ENCODE measurements around the gene SLC29A4. TPM values are rescaled to one million over a fixed set of nuclear protein-coding genes. Genes with fewer than 3 reads are reported as not detected.
A peak's percentile ranks its signal among the peaks of the same experiment; 100 is the strongest.
"Not testable (repeated sequence)": the region's sequence is repeated elsewhere in the genome, so short reads cannot be mapped to it uniquely, and the experiment has no call there.

Gene SLC29A4
- total RNA-seq, 1 donor from 2014 or later = 0.73 TPM

DNA sequence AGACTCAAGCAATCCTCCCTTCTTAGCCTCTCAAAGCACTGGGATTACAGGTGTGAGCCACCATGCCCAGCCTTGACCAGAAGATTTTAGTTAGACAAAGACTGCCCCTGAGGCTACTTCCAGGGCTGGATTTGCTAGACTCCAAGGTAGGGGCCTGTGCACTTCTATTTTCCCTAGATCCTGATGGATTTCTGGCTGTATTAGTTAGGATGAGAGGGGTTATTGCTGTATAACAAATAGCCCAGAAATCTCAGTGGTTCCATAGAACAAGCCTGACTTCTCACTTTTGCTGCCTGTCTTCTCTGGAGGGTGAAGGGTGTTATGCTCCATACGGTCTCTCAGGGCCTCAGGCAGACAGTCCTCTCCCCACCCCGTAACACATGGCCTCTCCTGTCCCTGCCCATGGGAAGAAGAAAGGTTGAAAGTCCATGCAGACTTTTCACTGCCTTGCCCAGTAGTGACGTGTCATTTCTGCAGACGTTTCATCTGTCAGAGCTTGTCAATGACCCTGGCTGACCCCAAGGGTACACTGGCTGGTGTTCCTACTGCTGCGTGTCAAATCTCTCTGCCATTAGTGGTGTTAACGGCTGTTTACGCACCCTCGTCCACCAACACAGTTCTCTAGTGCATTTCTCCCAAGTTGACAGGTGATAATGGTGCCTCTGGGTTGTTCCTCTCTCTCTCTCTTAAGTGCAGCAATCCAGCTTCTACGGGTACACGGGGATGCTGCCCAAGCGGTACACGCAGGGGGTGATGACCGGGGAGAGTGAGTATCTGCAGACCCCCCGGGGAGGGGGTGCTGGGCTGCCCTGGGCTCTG, 11.6 kb downstream of the SLC29A4 start:
- intact Hi-C loops (cut with micrococcal nuclease) = no loop called here
- H3K36me3 Mint-ChIP-seq (ENCODE audit: low read depth) = no peaks in the 10 kb centered on the region
- no peak overlapping the region for H3K27ac Mint-ChIP-seq
- H3K4me3 Mint-ChIP-seq (ENCODE audit: low read depth) = no peak overlapping the region
- peaks cover 7% of the 10 kb centered on the region for H3K4me1 Mint-ChIP-seq (ENCODE audit: low read depth)
- H3K9me3 Mint-ChIP-seq = no peaks in the 10 kb centered on the region
- H3K27me3 Mint-ChIP-seq (ENCODE audit: low read depth) = peaks cover 2% of the 10 kb centered on the region
- DNase-seq (ENCODE audit: low spot score) = no peak

DNA sequence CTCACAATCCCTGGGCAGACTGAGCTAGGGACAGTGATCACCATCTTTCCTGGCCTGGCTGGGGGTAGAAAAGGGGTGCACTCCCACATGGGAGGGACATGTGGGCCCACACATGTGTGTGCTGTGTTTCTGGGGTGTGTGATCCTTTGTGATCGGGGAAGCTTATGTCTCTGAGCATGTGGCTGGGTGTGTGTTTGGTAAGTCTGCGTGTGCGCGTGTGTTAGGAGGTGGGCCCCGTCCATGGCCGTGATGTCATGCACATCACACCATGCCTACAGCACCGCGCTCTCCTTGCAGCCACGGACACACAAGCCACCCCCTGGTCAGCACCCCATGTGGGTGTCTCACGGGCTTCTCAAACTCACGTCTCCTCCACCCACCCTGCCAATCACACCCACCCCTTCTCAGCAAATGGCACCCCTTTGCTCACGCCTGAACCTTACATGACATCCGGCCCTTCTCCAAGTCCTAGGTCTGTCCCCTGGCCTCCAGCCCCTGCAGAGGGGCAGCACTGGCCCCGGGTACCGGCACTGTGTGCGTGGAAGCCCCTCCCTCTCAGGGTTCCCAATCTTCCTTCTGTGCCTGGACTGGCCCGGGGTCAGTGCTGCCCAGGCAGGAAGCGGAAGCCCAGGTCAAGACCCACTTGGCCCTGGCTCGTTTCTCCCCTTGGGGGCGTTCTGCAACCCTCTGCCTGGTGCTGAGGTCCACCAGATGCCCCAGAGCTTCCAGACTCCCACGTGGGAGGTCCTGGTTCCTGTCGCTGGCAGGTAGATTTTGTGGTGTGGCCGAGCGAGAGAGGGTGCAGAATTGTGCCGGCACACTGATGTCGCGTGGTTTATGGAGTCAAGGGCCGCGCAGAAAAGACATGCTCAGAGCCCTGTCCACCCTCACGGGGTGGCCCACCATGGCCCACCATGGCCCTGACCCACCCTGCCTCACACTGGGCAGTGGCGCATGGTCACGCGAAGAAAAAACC, 12.6 kb downstream of the SLC29A4 start:
- no peak overlapping the region for H3K27ac Mint-ChIP-seq
- peaks cover 2% of the 10 kb centered on the region for H3K27me3 Mint-ChIP-seq (ENCODE audit: low read depth)
- peaks cover 7% of the 10 kb centered on the region for H3K4me1 Mint-ChIP-seq (ENCODE audit: low read depth)
- no peak overlapping the region for H3K4me3 Mint-ChIP-seq (ENCODE audit: low read depth)
- no peaks in the 10 kb centered on the region for H3K36me3 Mint-ChIP-seq (ENCODE audit: low read depth)
- no peak for DNase-seq (ENCODE audit: low spot score)
- intact Hi-C loops (cut with micrococcal nuclease) = no loop called here
- no peaks in the 10 kb centered on the region for H3K9me3 Mint-ChIP-seq

DNA sequence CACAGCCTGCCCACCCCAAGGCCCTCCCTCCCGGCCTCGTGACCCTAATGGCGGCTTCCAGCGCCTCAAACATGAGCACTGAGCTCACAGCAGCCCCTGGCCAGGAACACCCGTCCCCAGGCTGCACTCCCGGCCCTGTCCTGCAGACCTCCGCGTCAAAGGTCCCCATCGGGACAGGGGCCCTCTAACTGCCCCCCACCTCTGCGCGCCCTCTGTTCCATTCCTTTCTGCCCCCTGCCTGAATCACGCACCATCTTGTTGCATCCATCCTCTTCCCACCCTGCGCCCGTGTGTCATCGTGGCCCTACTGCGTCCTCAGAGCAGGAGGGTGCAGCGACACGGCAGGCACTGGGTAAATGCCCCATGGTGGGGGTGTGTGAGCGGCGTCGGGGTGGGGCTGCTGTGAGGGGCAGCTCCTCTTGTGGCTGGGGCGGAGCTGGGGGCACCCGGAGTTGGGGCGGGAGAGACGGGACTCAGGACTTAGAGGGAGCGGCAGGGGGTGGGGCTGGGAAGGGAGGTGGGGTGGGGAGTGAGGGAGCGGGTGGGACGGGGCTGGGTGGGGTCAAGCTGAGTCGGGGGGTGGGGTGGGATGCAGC, 13.4 kb downstream of the SLC29A4 start:
- Mint-ChIP-seq H3K27me3 (ENCODE audit: low read depth) (peaks cover 2% of the 10 kb centered on the region), H3K9me3 (no peaks in the 10 kb centered on the region), H3K27ac (no peak overlapping the region), H3K36me3 (ENCODE audit: low read depth) (no peaks in the 10 kb centered on the region), H3K4me3 (ENCODE audit: low read depth) (peak overlapping the region; percentile 56), H3K4me1 (ENCODE audit: low read depth) (peaks cover 7% of the 10 kb centered on the region)
- no peak for DNase-seq (ENCODE audit: low spot score)
- intact Hi-C loops (cut with micrococcal nuclease) = no loop called here

DNA sequence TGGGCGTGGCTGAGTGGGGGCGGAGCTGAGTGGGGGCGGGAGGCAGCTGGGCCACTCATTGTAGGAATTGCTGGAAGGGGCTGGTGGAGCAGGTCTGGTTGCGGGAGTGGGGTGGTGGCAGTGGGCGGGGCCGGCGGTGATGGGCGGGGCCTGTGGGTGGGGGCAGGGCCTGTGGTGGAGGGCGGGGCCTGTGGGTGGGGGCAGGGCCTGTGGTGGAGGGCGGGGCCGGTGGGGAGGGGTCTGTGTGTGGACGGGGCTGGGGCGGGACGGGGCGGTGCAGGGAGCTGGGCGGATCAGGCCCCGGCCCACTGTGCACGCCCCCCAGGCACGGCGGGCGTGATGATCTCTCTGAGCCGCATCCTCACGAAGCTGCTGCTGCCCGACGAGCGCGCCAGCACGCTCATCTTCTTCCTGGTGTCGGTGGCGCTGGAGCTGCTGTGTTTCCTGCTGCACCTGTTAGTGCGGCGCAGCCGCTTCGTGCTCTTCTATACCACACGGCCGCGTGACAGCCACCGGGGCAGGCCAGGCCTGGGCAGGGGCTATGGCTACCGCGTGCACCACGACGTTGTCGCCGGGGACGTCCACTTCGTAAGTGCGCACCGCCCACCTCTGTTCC, 14.0 kb downstream of the SLC29A4 start:
- no peaks in the 10 kb centered on the region for H3K9me3 Mint-ChIP-seq
- H3K36me3 Mint-ChIP-seq (ENCODE audit: low read depth) = no peaks in the 10 kb centered on the region
- H3K4me3 Mint-ChIP-seq (ENCODE audit: low read depth) = peak overlapping the region; percentile 77
- H3K27ac Mint-ChIP-seq = no peak overlapping the region
- intact Hi-C loops (cut with micrococcal nuclease) = no loop called here
- H3K4me1 Mint-ChIP-seq (ENCODE audit: low read depth) = peaks cover 7% of the 10 kb centered on the region
- H3K27me3 Mint-ChIP-seq (ENCODE audit: low read depth) = peaks cover 2% of the 10 kb centered on the region
- DNase-seq (ENCODE audit: low spot score) = peak; percentile 73

DNA sequence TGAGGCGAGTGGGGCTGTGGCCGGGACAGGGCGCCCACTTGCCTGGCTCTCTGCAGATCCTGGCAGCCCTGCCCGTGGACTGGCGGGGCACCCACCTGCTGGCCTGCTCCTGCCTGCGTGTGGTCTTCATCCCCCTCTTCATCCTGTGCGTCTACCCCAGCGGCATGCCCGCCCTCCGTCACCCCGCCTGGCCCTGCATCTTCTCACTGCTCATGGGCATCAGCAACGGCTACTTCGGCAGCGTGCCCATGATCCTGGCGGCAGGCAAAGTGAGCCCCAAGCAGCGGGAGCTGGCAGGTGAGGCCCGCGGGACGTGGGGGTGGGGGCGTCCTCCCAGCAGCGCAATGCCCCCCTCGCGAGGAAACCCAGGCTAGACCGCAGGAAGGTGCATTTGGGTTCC, 17.6 kb downstream of the SLC29A4 start:
- H3K36me3 Mint-ChIP-seq (ENCODE audit: low read depth) = no peaks in the 10 kb centered on the region
- intact Hi-C loops (cut with micrococcal nuclease) = no loop called here
- no peak overlapping the region for H3K27ac Mint-ChIP-seq
- DNase-seq (ENCODE audit: low spot score) = no peak
- peaks cover 7% of the 10 kb centered on the region for H3K4me1 Mint-ChIP-seq (ENCODE audit: low read depth)
- H3K27me3 Mint-ChIP-seq (ENCODE audit: low read depth) = peaks cover 2% of the 10 kb centered on the region
- H3K9me3 Mint-ChIP-seq = no peaks in the 10 kb centered on the region
- H3K4me3 Mint-ChIP-seq (ENCODE audit: low read depth) = no peak overlapping the region

DNA sequence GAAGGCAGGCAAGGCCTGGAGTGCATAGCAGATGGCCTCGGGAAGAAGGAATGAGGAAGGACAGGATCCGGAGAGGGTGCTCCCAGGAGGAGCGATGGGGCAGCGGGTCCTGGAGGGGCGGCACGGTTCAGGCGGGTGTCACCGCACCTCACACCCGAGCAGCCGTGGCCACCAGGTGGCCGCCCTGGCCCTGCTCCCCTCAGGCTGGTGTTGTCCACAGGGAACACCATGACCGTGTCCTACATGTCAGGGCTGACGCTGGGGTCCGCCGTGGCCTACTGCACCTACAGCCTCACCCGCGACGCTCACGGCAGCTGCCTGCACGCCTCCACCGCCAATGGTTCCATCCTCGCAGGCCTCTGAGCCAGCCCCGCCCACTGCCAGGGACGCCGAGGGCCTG, 19.8 kb downstream of the SLC29A4 start:
- peaks cover 3% of the 10 kb centered on the region for H3K36me3 Mint-ChIP-seq (ENCODE audit: low read depth)
- H3K4me3 Mint-ChIP-seq (ENCODE audit: low read depth) = no peak overlapping the region
- no peak for DNase-seq (ENCODE audit: low spot score)
- intact Hi-C loops (cut with micrococcal nuclease) = no loop called here
- H3K27me3 Mint-ChIP-seq (ENCODE audit: low read depth) = no peaks in the 10 kb centered on the region
- no peak overlapping the region for H3K27ac Mint-ChIP-seq
- no peaks in the 10 kb centered on the region for H3K9me3 Mint-ChIP-seq
- no peaks in the 10 kb centered on the region for H3K4me1 Mint-ChIP-seq (ENCODE audit: low read depth)

DNA sequence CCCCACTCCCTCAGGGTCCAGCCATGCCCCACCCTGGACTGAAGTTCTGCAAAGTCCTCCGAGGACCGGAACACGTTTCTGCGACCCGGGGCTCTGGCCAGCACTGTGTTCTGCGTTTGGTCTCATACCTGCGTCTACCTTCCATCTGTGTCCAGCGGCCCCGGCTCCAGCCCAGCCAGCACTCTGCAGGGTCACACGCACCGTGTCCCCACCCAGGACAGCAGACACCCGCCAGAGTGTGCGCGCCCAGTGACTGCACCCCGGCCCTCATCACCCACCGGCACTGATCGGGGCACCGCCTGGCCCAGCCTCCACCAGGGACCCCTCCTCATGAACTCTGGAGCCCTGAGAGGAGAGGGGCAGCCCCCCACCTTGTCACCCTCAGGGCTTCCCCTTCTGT, 20.3 kb downstream of the SLC29A4 start:
- H3K27me3 Mint-ChIP-seq (ENCODE audit: low read depth) = no peaks in the 10 kb centered on the region
- peaks cover 3% of the 10 kb centered on the region for H3K36me3 Mint-ChIP-seq (ENCODE audit: low read depth)
- no peaks in the 10 kb centered on the region for H3K9me3 Mint-ChIP-seq
- no peak overlapping the region for H3K27ac Mint-ChIP-seq
- H3K4me1 Mint-ChIP-seq (ENCODE audit: low read depth) = no peaks in the 10 kb centered on the region
- H3K4me3 Mint-ChIP-seq (ENCODE audit: low read depth) = no peak overlapping the region
- no peak for DNase-seq (ENCODE audit: low spot score)
- intact Hi-C loops (cut with micrococcal nuclease) = no loop called here

DNA sequence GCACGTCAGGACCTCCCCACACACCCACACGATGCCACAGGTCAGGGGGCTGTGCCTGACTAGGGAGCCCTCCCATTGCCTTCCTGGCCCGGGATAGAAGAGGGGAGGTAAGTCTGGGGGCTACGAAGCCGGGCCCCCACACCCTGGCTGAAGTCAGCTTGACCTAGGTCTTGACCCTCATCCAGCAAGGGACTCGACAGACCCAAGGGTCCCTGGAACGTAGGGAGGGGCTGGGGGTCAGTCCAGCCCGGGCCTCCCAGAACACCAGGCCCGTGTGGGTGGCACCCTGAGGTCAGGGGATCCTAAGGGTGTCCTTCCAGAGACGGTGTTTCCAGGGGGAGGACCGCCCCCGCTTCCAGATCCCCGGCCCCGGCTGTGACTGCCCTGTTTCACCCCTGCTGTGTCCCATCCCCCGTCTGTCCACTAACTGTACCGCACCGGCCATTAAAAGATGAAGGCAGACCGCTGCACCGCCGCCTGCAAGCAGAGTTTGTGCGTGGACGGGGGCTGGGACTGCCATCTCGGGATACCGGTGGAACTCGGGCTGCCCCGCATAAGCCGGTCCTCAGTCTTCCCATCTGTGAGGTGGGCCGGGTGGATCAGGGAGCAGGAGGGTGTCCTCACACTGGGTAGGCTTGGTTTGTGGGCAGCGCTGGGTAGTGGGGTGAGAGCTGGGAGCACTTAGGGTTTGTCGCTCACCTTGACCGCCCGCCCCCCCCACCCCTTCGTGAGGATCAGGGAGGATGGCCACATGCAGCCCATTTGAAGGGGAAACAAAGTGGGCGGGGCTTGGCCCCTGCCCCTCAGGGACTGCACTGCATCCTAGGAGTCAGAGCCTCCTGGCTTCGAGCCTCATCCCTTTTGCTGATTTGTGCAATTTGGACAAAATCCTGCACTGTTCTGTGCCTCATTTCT, 21.1 kb downstream of the SLC29A4 start:
- intact Hi-C loops (cut with micrococcal nuclease) = no loop called here
- no peak for DNase-seq (ENCODE audit: low spot score)
- H3K36me3 Mint-ChIP-seq (ENCODE audit: low read depth) = peaks cover 7% of the 10 kb centered on the region
- H3K27ac Mint-ChIP-seq = no peak overlapping the region
- no peaks in the 10 kb centered on the region for H3K27me3 Mint-ChIP-seq (ENCODE audit: low read depth)
- no peaks in the 10 kb centered on the region for H3K9me3 Mint-ChIP-seq
- no peaks in the 10 kb centered on the region for H3K4me1 Mint-ChIP-seq (ENCODE audit: low read depth)
- H3K4me3 Mint-ChIP-seq (ENCODE audit: low read depth) = no peak overlapping the region

DNA sequence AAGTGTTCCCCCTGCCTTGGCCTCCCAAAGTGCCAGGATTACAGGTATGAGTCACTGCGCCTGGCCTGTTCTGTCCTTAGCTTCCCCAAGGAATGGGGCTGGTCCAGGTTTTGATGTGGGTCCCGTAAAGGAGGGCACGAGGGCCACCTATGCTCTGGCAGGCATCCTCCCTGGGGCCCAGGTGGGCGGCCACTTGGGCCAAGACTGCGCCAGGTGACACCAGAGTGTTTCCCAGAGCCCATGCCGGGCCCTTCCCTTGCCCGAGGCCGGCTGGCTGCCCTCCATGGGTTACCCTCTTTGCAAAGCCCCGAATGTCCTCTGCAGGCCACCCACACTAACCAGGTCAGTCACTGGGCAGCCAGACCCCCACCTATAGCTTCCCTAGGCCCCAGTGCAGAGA, 22.3 kb downstream of the SLC29A4 start:
- H3K4me1 Mint-ChIP-seq (ENCODE audit: low read depth); intact Hi-C loops (cut with micrococcal nuclease); H3K27me3 Mint-ChIP-seq (ENCODE audit: low read depth); H3K27ac Mint-ChIP-seq; H3K9me3 Mint-ChIP-seq; H3K36me3 Mint-ChIP-seq (ENCODE audit: low read depth); H3K4me3 Mint-ChIP-seq (ENCODE audit: low read depth); DNase-seq (ENCODE audit: low spot score): not testable (repeated sequence)

DNA sequence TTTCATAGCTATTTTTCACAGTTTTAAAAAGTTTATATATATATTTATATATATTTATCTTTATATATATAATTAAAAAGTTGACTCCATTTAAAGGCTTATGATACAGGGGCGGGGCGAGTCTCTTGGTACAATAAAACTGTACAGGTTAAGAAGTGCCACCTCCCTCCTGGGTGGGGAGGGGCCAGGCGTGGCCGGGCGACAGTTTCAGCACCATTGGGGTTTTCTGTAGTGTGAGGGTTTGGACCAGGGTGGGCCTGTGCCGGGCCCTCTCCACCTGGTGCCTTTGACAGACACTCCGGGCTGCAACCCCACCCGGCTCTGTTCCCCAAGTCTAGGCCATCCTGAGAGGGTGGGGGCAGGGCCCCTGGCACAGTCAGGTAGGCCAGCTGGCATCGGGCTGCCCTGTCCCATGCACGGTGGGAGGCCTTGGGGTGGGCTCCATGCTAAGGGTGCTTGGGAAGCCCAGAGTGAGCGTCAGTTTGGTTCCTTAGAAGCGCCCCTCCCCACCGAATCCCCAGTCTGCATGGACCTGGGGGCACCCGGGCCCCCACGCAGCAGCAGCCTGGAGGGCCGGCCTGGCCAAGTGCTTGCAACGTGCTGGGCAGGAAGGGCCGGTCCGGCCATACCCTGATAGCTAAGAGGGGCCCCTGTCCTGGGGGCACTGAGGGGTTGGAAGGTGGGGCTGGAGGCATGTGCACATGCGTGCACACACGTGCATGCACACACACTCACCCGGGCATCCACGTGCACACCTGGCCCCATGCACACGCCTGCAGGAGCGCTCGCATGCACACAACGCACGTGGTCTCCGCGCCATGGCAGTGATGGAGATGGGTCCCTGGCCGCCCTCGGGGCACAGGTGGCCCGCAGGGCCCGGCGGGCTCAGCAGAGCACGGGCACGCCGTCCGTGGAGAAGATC, 24.7 kb downstream of the SLC29A4 start:
- DNase-seq (ENCODE audit: low spot score); H3K27ac Mint-ChIP-seq; intact Hi-C loops (cut with micrococcal nuclease): not testable (repeated sequence)

DNA sequence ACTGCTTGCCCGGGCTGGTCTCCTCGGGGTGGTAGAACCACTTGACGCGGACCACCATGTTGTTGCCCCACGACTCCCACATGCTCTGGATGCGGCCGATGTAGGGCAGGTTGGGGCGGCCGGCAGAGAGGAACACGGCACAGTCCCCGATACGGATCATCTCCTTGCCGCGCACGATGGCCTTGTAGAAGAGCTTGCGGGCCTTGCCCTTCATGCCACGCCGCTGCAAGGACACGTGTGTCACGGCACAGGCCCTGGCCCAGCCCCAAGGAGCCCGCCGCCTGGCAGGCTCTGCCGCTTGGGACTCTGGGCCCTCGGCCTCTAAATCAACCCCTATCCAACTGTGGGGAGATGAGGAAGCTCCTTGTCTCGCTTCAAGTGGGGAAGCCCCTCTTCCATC, 26.4 kb downstream of the SLC29A4 start:
- H3K36me3 Mint-ChIP-seq (ENCODE audit: low read depth) = peaks cover 20% of the 10 kb centered on the region
- DNase-seq (ENCODE audit: low spot score) = no peak
- no peak overlapping the region for H3K4me3 Mint-ChIP-seq (ENCODE audit: low read depth)
- H3K4me1 Mint-ChIP-seq (ENCODE audit: low read depth) = no peaks in the 10 kb centered on the region
- no peaks in the 10 kb centered on the region for H3K27me3 Mint-ChIP-seq (ENCODE audit: low read depth)
- intact Hi-C loops (cut with micrococcal nuclease) = no loop called here
- H3K27ac Mint-ChIP-seq = no peak overlapping the region
- no peaks in the 10 kb centered on the region for H3K9me3 Mint-ChIP-seq

More for the DNA sequence above, 24.7 kb downstream of the SLC29A4 start:
- peaks cover 20% of the 10 kb centered on the region for H3K36me3 Mint-ChIP-seq (ENCODE audit: low read depth)
- not testable (repeated sequence) for H3K9me3 Mint-ChIP-seq; H3K4me3 Mint-ChIP-seq (ENCODE audit: low read depth); H3K27me3 Mint-ChIP-seq (ENCODE audit: low read depth); H3K4me1 Mint-ChIP-seq (ENCODE audit: low read depth)

Measured in activated T-helper 2 cell treated with anti-CD3 and anti-CD28 coated beads, Interferon-gamma antibody, Interleukin-2, Interleukin-4, amounts not matched to agents 10 μg/mL and 5 μg/mL and 100 μg/mL, durations not matched to agents 14 hours and 24 hours and 36 hours (primary cell).